ENCODE data around the gene KLHL10.

- TF ChIP-seq POLR2A (IDR thresholded peaks at IDR 0.05), result no peak
- no peak for TF ChIP-seq CTCF (IDR thresholded peaks at IDR 0.05)
Measured at GRCh38 chr17:41797377-41797776, 40.2 kb upstream of the KLHL10 start.

Measured in ovary (tissue), 3 donors.